ENCODE results near the gene C1orf185.

The C1orf185 gene

DNA sequence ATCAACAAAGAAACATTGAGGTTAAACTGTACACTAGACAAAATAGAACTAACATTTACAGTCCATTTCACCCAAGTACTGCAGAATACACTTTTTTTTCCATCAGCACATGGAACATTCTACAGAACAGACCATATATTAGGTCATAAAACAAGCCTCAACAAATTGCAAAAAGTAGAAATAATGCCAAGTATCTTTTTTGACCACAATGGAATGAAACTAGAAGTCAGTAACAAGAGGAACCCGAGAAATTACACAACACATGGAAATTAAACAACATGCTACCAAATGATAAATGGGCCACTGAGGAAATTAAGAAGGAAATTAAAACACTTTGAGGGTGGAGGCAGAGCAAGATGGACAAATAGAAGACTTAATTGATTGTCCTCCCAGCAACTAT is 8.4 kb upstream of the C1orf185 start:
- DNase-seq (ENCODE audit: extremely low spot score) = no peak
- ChIA-PET CTCF (no interaction called here), POLR2A (no interaction called here)
- TF ChIP-seq, protein P1, sequence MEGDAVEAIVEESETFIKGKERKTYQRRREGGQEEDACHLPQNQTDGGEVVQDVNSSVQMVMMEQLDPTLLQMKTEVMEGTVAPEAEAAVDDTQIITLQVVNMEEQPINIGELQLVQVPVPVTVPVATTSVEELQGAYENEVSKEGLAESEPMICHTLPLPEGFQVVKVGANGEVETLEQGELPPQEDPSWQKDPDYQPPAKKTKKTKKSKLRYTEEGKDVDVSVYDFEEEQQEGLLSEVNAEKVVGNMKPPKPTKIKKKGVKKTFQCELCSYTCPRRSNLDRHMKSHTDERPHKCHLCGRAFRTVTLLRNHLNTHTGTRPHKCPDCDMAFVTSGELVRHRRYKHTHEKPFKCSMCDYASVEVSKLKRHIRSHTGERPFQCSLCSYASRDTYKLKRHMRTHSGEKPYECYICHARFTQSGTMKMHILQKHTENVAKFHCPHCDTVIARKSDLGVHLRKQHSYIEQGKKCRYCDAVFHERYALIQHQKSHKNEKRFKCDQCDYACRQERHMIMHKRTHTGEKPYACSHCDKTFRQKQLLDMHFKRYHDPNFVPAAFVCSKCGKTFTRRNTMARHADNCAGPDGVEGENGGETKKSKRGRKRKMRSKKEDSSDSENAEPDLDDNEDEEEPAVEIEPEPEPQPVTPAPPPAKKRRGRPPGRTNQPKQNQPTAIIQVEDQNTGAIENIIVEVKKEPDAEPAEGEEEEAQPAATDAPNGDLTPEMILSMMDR (IDR thresholded peaks at IDR 0.05; ENCODE audit: control extremely low read depth, extremely low read depth, low read depth, missing control alignments) = no peak

DNA sequence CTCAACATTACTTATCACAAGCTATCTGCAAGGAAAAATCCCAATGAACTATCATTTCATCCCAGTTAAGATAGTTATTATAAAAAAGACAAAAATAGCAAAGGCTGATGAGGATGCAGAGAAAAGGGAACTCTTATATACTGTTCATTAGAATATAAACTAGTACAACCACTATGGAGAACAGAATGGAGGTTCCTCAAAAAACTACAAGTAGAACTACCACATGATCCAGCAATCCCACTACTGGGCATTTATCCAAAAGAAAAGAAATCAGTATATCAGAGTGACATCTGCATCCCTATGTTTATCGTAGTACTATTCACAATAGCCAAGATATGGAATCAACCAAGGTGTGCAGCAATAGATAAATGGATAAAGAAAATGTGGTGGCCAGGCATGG is 4.9 kb upstream of the C1orf185 start:
- no peak for DNase-seq (ENCODE audit: extremely low spot score)
- ChIA-PET POLR2A (no interaction called here), CTCF (no interaction called here)
- TF ChIP-seq, protein P1 (IDR thresholded peaks at IDR 0.05; ENCODE audit: control extremely low read depth, extremely low read depth, low read depth, missing control alignments) = no peak

DNA sequence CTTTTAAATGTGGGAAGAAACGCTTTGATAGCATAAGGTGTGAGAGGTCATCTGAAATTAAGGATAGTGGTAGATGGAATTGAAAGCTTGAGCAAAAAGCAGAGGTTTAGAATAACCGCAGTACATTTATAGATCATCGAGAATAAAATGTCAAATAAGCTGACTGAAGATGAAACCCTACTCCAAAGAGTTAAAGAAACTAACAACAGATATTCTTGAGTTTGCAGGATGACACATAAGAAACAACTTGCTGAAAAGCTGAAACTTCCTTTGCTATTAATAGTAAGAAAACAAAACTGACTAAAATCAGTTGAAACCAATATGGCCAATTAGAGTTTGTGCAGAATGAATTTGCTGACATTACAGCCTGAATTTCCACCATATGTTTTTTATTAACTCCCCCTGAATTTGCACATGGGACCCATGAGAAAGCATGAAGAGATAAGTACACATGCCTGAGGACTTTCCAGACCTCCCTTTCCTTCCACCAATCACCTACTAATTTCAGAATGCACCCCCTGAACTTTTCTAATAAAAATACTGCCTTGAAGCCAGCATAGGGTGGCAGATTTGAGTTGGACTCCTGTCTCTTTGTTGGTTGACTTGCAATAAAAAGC is 1.7 kb upstream of the C1orf185 start:
- TF ChIP-seq, protein P1 (IDR thresholded peaks at IDR 0.05; ENCODE audit: control extremely low read depth, extremely low read depth, low read depth, missing control alignments) = no peak
- DNase-seq (ENCODE audit: extremely low spot score) = peak; percentile 35
- POLR2A ChIA-PET = no interaction called here
- CTCF ChIA-PET = interaction anchor here (1.5 kb wide), 1 partner anchor 31 kb away, joined by 3 read pairs; no protein-coding TSS in a partner anchor

GRCh38 chr1:51114137-51114536 is 12.1 kb downstream of the C1orf185 start:
- CTCF ChIA-PET = no interaction called here
- TF ChIP-seq, protein P1 (IDR thresholded peaks at IDR 0.05; ENCODE audit: control extremely low read depth, extremely low read depth, low read depth, missing control alignments) = no peak
- POLR2A ChIA-PET = no interaction called here
- DNase-seq (ENCODE audit: extremely low spot score) = no peak

- no peak for DNase-seq (ENCODE audit: extremely low spot score)
- TF ChIP-seq, protein P1 (IDR thresholded peaks at IDR 0.05; ENCODE audit: control extremely low read depth, extremely low read depth, low read depth, missing control alignments) = no peak
- ChIA-PET CTCF (interaction anchor here (1.1 kb wide), 1 partner anchor 14 kb away, joined by 3 read pairs; the partner anchor contains the start of gene C1orf185), POLR2A (no interaction called here)
Measured at GRCh38 chr1:51115714-51116404, 13.8 kb downstream of the C1orf185 start.

DNA sequence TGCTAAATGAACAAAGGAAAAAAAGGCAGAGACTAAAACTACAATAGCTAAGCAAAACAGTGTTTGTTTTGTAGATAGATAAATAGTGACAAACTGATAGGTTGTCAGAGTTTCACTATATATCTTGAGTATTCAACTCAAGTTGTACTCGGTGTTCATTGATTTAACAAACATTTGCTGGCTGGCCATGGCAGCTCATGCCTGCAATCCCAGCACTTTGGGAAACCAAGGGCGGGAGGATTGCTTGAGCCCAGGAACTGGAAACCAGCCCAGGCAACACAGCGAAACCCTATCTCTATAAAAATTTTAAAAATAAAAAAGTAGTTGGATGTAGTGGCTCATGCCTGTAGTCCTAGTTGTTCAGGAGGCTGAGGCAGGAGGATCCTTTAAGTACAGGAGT is 17.3 kb downstream of the C1orf185 start:
- TF ChIP-seq, protein P1 (IDR thresholded peaks at IDR 0.05; ENCODE audit: control extremely low read depth, extremely low read depth, low read depth, missing control alignments) = no peak
- CTCF ChIA-PET = interaction anchor here (1.4 kb wide), 1 partner anchor 9 kb away, joined by 8 read pairs; no protein-coding TSS in a partner anchor
- no peak for DNase-seq (ENCODE audit: extremely low spot score)
- POLR2A ChIA-PET = no interaction called here
